ENCODE measurements around the gene TBATA. TPM values are rescaled to one million over a fixed set of nuclear protein-coding genes. Genes with fewer than 3 reads are reported as not detected.
A peak's percentile ranks its signal among the peaks of the same experiment; 100 is the strongest.

The TBATA gene
- polyA plus RNA-seq, 3 donors = not detected

DNA sequence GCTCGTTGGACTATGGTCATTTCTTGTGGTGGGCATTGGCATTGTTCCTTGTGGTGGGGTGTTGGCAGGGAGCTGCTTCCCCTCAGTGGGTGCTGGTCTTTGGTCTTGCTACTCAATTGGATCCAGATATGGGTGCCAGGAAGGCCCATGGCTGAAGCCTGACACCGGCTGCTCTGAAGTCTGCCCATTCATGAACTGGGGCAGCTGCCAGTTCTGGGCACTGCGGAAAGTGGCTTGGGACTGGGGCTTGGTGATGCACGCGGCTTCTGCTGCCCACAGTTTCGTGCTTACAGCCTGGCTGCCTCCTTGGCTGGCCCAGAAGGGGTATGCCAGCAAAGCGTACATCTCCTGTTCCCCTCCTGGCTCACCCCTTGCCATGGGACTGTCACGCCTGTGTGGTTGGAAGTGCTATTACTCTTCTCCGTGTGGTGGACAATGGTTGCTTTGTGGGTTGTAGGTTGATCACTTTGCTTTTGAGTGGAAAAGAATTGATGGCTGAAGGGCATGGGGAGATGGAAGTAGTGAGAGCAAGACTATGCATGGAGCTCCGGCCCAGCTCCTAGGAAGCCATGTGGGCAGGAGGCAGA is 58.2 kb downstream of the TBATA start:
- Mint-ChIP-seq H3K9me3 (peaks cover 0 to 2% (median 0%) of the 10 kb centered on the region in 7 donors), H3K27ac (peak overlapping the region in 1 of 7 donors; percentile 73), H3K4me1 (no peaks in the 10 kb centered on the region), H3K36me3 (no peaks in the 10 kb centered on the region), H3K27me3 (ENCODE audit: low read depth in 3 of 3) (peaks cover 0 to 2% (median 0%) of the 10 kb centered on the region in 3 donors), H3K4me3 (no peak overlapping the region)
- H3K9me3 ChIP-seq (replicated peaks in 1 of 2; ENCODE audit: control insufficient read depth in 1 of 2, insufficient read depth in 1 of 2, low read length in 2 of 2) = no peaks in the 10 kb centered on the region
- no peak for TF ChIP-seq CTCF (IDR thresholded peaks at IDR 0.05)
- no peak overlapping the region for H2AFZ ChIP-seq (ENCODE audit: insufficient read depth, low read depth, low read length, poor library complexity, severe bottlenecking)
- 85% methylated on average over 8 of the region's 10 CpGs for WGBS (ENCODE audit: insufficient coverage)
- H4K20me1 ChIP-seq (ENCODE audit: insufficient read depth, low read length) = no peaks in the 10 kb centered on the region
- H3K27me3 ChIP-seq (ENCODE audit: control insufficient read depth in 2 of 2, insufficient read depth in 2 of 2, low read length in 2 of 2) = no peaks in the 10 kb centered on the region
- H3K9ac ChIP-seq (ENCODE audit: insufficient read depth, low read length, poor library complexity, severe bottlenecking) = no peak overlapping the region
- no peaks in the 10 kb centered on the region for H3K79me2 ChIP-seq (ENCODE audit: insufficient read depth, low read length)
- no peaks in the 10 kb centered on the region for H3K4me1 ChIP-seq (ENCODE audit: control insufficient read depth in 1 of 2, insufficient read depth in 2 of 2, low read length in 2 of 2)
- H3K27ac ChIP-seq (ENCODE audit: low read depth in 1 of 2, low read length in 2 of 2) = no peak overlapping the region
- no peak overlapping the region for H3K4me2 ChIP-seq (replicated peaks; ENCODE audit: extremely low read depth, low read length, poor library complexity, severe bottlenecking)
- H3K36me3 ChIP-seq (replicated peaks in 1 of 2; ENCODE audit: control insufficient read depth in 1 of 2, insufficient read depth in 2 of 2, low read length in 2 of 2) = no peaks in the 10 kb centered on the region
- no peak overlapping the region for H3K4me3 ChIP-seq (replicated peaks in 1 of 3; ENCODE audit: low read depth in 2 of 3, low read length in 3 of 3)
- DNase-seq = no peak
- intact Hi-C loops (cut with micrococcal nuclease) = no loop called here

- Mint-ChIP-seq H3K36me3 (no peaks in the 10 kb centered on the region), H3K4me3 (no peak overlapping the region), H3K27ac (no peak overlapping the region), H3K27me3 (ENCODE audit: low read depth in 3 of 3) (peaks cover 0 to 3% (median 0%) of the 10 kb centered on the region in 3 donors), H3K4me1 (no peaks in the 10 kb centered on the region), H3K9me3 (peaks cover 0 to 2% (median 0%) of the 10 kb centered on the region in 7 donors)
- H3K27me3 ChIP-seq (ENCODE audit: control insufficient read depth in 2 of 2, insufficient read depth in 2 of 2, low read length in 2 of 2) = no peaks in the 10 kb centered on the region
- no peaks in the 10 kb centered on the region for H3K9me3 ChIP-seq (replicated peaks in 1 of 2; ENCODE audit: control insufficient read depth in 1 of 2, insufficient read depth in 1 of 2, low read length in 2 of 2)
- H2AFZ ChIP-seq (ENCODE audit: insufficient read depth, low read depth, low read length, poor library complexity, severe bottlenecking) = no peak overlapping the region
- H3K4me1 ChIP-seq (ENCODE audit: control insufficient read depth in 1 of 2, insufficient read depth in 2 of 2, low read length in 2 of 2) = no peaks in the 10 kb centered on the region
- H3K4me3 ChIP-seq (replicated peaks in 1 of 3; ENCODE audit: low read depth in 2 of 3, low read length in 3 of 3) = no peak overlapping the region
- H3K9ac ChIP-seq (ENCODE audit: insufficient read depth, low read length, poor library complexity, severe bottlenecking) = no peak overlapping the region
- TF ChIP-seq CTCF (IDR thresholded peaks at IDR 0.05) = no peak
- no peak overlapping the region for H3K27ac ChIP-seq (ENCODE audit: low read depth in 1 of 2, low read length in 2 of 2)
- intact Hi-C loops (cut with micrococcal nuclease) = no loop called here
- H4K20me1 ChIP-seq (ENCODE audit: insufficient read depth, low read length) = no peaks in the 10 kb centered on the region
- 100% methylated on average over 1 of the region's 3 CpGs for WGBS (ENCODE audit: insufficient coverage)
- no peak for DNase-seq
- no peaks in the 10 kb centered on the region for H3K36me3 ChIP-seq (replicated peaks in 1 of 2; ENCODE audit: control insufficient read depth in 1 of 2, insufficient read depth in 2 of 2, low read length in 2 of 2)
- no peaks in the 10 kb centered on the region for H3K79me2 ChIP-seq (ENCODE audit: insufficient read depth, low read length)
- H3K4me2 ChIP-seq (replicated peaks; ENCODE audit: extremely low read depth, low read length, poor library complexity, severe bottlenecking) = no peak overlapping the region
These were observed 61.4 kb downstream of the TBATA start for GRCh38 chr10:70723771-70724170.
